ENCODE data around the gene C1orf74.

The C1orf74 gene

GRCh38 chr1:209815490-209815889 is 31.1 kb upstream of the C1orf74 start:
- TF ChIP-seq CTCF (IDR thresholded peaks at IDR 0.05; ENCODE audit: low read depth, low read length), result no peak
- H3K4me3 ChIP-seq (ENCODE audit: low read depth, low read length), result no peak overlapping the region

- TF ChIP-seq CTCF (IDR thresholded peaks at IDR 0.05; ENCODE audit: low read depth, low read length), result no peak
- no peak overlapping the region for H3K4me3 ChIP-seq (ENCODE audit: low read depth, low read length)
Measured at GRCh38 chr1:209813902-209814301, 29.5 kb upstream of the C1orf74 start.

- TF ChIP-seq CTCF (IDR thresholded peaks at IDR 0.05; ENCODE audit: low read depth, low read length), result no peak
- H3K4me3 ChIP-seq (ENCODE audit: low read depth, low read length), result no peak overlapping the region
Measured at GRCh38 chr1:209810783-209811182, 26.4 kb upstream of the C1orf74 start.

- H3K4me3 ChIP-seq (ENCODE audit: low read depth, low read length), result no peak overlapping the region
- TF ChIP-seq CTCF (IDR thresholded peaks at IDR 0.05; ENCODE audit: low read depth, low read length), result no peak
Measured at GRCh38 chr1:209809611-209810010, 25.3 kb upstream of the C1orf74 start.

- no peak overlapping the region for H3K4me3 ChIP-seq (ENCODE audit: low read depth, low read length)
- no peak for TF ChIP-seq CTCF (IDR thresholded peaks at IDR 0.05; ENCODE audit: low read depth, low read length)
Measured at GRCh38 chr1:209808059-209808581, 23.8 kb upstream of the C1orf74 start.

GRCh38 chr1:209807509-209807908 is 23.1 kb upstream of the C1orf74 start:
- H3K4me3 ChIP-seq (ENCODE audit: low read depth, low read length), result no peak overlapping the region
- no peak for TF ChIP-seq CTCF (IDR thresholded peaks at IDR 0.05; ENCODE audit: low read depth, low read length)

GRCh38 chr1:209805875-209806760 is 21.8 kb upstream of the C1orf74 start, which contains the start of gene IRF6:
Gene IRF6 (minus strand): TSS chr1:209806142. CDS start chr1:209801413, 4,729 bp downstream.
- no peak within 1 kb of the TSS for H3K4me3 ChIP-seq (ENCODE audit: low read depth, low read length)
- TF ChIP-seq CTCF (IDR thresholded peaks at IDR 0.05; ENCODE audit: low read depth, low read length), result no peak

Measured in WI38 (cell line).